OCI-LY1 (cell line): Measurements from ENCODE around the gene PLEKHO2.

ENCODE experiments used
- EZH2 ChIP-seq: fragments of 200-600 bp; sonication (generic), shearing (Covaris generic); IDR thresholded peaks from 2 replicates; pipeline ENCODE4 v1.8.0; 2017; ENCODE audit warnings: borderline replicate concordance, mixed run types, mild to moderate bottlenecking, antibody characterized with exemption, low read length, moderate library complexity, mixed read lengths
- TF ChIP-seq, protein P1 (sequence below): fragments of 200-600 bp; sonication (generic), shearing (Covaris generic); IDR thresholded peaks from 2 replicates; pipeline ENCODE4 v1.5.1; 2017; ENCODE audit warnings: mild to moderate bottlenecking, antibody characterized with exemption, low read length, moderate library complexity, mixed read lengths

DNA sequence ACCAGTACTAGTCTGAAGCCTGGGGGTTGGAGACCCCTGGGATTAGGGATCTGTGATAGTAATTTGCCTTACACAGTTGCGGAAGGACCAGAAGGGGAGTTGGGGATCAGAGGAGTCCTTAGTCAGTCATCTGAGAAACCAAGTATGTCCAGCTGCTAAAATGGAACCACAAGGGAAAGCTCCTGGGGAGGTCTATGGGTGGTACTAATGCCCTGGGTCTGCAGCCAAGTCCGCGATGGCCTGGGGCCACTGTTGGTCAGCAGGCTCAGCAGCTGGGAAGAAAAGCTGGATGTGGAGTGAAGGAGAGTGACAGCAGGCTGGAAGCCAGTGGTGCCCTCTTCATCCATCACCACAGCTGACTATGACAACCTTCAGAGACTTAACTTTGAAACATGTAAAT lies 67.8 kb downstream of the PLEKHO2 start:
- TF ChIP-seq, protein P1, sequence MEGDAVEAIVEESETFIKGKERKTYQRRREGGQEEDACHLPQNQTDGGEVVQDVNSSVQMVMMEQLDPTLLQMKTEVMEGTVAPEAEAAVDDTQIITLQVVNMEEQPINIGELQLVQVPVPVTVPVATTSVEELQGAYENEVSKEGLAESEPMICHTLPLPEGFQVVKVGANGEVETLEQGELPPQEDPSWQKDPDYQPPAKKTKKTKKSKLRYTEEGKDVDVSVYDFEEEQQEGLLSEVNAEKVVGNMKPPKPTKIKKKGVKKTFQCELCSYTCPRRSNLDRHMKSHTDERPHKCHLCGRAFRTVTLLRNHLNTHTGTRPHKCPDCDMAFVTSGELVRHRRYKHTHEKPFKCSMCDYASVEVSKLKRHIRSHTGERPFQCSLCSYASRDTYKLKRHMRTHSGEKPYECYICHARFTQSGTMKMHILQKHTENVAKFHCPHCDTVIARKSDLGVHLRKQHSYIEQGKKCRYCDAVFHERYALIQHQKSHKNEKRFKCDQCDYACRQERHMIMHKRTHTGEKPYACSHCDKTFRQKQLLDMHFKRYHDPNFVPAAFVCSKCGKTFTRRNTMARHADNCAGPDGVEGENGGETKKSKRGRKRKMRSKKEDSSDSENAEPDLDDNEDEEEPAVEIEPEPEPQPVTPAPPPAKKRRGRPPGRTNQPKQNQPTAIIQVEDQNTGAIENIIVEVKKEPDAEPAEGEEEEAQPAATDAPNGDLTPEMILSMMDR = no peak
- no peak for TF ChIP-seq EZH2
